ENCODE results near the gene PTTG2. TPM values are rescaled to one million over a fixed set of nuclear protein-coding genes. Genes with fewer than 3 reads are reported as not detected.

Gene PTTG2
- total RNA-seq, 1 experiment from 2014 or later: not detected

- in situ Hi-C loops (cut with HindIII; ENCODE audit: low sequenced_read_pairs): no loop called here
- no peak for DNase-seq (ENCODE audit: low spot score)
These were observed 42.9 kb downstream of the PTTG2 start for GRCh38 chr4:38003102-38003501.

GRCh38 chr4:38003628-38004027 is 43.4 kb downstream of the PTTG2 start:
- in situ Hi-C loops (cut with HindIII; ENCODE audit: low sequenced_read_pairs): no loop called here
- no peak for DNase-seq (ENCODE audit: low spot score)

DNA sequence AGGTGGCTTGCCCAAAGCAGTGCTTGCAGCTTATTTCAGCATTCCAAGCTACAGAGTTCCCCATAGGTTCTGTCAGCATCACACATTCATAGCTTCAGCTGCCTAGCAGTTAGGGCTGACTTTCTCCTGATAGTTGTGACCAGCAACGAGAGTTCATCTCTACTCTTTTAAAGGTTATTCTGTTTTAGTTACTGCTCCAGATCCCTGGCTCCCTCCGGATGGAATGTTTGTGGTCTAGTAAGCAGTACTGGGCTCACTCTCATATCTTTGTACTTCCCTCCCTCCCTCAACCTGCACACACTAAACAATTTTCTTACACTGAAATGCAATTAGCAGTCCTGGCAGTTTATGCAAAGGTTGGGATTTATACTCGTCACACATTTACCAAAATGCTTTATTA is 43.9 kb downstream of the PTTG2 start:
- in situ Hi-C loops (cut with HindIII; ENCODE audit: low sequenced_read_pairs): no loop called here
- DNase-seq (ENCODE audit: low spot score): no peak

DNA sequence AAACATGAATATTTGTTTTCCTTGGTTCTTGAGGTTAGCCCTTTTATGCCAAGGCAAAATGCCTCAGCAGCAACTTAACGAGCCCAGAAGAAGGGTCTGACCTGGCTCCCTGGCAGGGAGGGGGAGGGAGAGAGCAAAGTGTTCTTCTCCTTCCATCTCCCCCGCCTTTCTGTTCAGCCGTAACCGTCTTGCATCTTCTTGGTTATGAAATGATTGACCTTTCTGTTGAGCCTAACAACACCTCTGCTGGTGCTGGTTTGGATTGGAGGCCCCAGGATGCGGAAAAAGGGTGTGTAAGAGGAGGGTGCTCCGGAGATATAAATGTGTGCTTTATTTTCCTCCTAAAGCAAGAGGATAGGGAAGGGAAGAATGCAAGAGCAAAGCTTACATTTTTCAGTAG is 44.7 kb downstream of the PTTG2 start:
- DNase-seq (ENCODE audit: low spot score): no peak
- in situ Hi-C loops (cut with HindIII; ENCODE audit: low sequenced_read_pairs): no loop called here

DNA sequence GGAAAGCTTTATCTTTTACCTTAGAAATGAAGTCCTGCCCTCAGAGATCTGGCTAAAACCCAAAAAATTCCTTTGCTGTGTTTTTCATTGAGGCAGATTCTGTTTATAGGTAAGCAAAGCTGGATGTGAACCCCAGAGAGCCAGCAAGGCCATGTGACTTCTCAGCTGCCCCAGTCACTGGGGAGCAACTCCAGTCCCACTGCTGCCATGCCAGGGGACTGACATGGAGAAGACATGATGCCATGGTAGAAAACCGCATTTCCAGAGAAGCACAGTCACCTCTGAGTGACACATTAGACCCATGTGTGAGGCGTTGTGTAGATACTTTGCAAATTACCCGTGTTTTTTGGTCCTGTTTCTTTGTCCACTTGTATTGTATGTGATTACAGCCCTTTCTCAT is 45.4 kb downstream of the PTTG2 start:
- no peak for DNase-seq (ENCODE audit: low spot score)
- in situ Hi-C loops (cut with HindIII; ENCODE audit: low sequenced_read_pairs): no loop called here

GRCh38 chr4:38007645-38008044 is 47.4 kb downstream of the PTTG2 start:
- no peak for DNase-seq (ENCODE audit: low spot score)
- in situ Hi-C loops (cut with HindIII; ENCODE audit: low sequenced_read_pairs): no loop called here

GRCh38 chr4:38008571-38009021 is 48.4 kb downstream of the PTTG2 start:
- in situ Hi-C loops (cut with HindIII; ENCODE audit: low sequenced_read_pairs): no loop called here
- DNase-seq (ENCODE audit: low spot score): peak; percentile 27

DNA sequence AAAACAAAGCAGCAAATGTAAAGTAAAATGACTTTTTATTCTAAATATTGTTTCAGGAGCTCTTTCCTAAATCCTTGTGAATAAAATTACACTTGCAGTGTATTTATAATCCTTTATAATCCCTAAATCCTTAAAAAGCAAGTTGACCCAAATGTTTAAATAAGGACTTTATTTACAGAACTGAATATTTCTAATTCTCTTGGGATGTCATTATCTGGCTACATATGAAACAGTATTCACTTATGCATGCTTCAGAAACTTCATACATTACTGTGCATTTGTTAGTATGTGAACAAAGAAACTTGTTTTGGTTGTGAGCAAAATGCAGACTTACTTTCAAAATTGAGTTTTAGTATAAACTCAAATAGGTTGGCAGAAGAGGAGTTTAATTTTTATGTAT is 49.2 kb downstream of the PTTG2 start:
- no peak for DNase-seq (ENCODE audit: low spot score)
- in situ Hi-C loops (cut with HindIII; ENCODE audit: low sequenced_read_pairs): no loop called here

DNA sequence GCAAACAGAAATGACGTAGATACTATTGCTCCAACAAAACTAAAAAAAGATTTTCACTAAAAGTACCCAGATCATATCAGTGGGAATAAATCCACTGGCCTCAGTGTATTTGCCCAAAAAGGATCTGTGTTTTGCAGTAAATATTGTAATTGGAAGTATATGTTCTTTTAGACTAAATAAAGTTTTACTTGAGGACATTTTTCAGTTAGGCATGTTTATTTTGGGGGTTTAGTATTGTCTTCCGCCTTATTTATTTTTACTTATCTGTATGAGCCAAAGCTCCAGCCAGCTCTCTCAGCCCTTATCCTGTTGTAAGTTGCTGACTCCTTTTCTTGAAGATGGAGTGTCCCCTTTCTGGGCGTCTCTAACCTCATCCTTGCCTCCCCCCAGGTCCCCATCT is 49.8 kb downstream of the PTTG2 start:
- DNase-seq (ENCODE audit: low spot score): no peak
- in situ Hi-C loops (cut with HindIII; ENCODE audit: low sequenced_read_pairs): no loop called here

Other genes starting within 250 kb of the PTTG2 start
- 38.0 and 40.1 TPM in 2 replicates for gene PGM2, start 133.7 kb upstream of the PTTG2 start, total RNA-seq (2014; rRNA removed; shearing (Covaris generic))
- gene TBC1D1, start 69.3 kb upstream of the PTTG2 start, total RNA-seq (2014; rRNA removed; shearing (Covaris generic)): 53.3 and 85.5 TPM in 2 replicates

All from G401 (cell line).